Esophagus muscularis mucosa (tissue), 3 donors: ENCODE measurements around the gene ICE2.

Experiments
- CTCF ChIP-seq, 3 experiments: fragments of 200-600 bp in 2 of 3; fragments of 450-650 bp in 1 of 3; sonication (generic) in 2 of 3; IDR thresholded peaks; one replicate each; pipeline ENCODE4 v1.5.1; 2017 to 2019; ENCODE audit warnings: antibody characterized with exemption in 3 of 3, mild to moderate bottlenecking in 2 of 3, moderate library complexity in 1 of 3
- POLR2A ChIP-seq: fragments of 450-650 bp; IDR thresholded peaks from one replicate; pipeline ENCODE4 v1.6.1; 2017; ENCODE audit warnings: antibody characterized with exemption, moderate library complexity, mild to moderate bottlenecking, low read depth

GRCh38 chr15:60442031-60442650 lies 36.8 kb downstream of the ICE2 start:
- TF ChIP-seq POLR2A (no peak), CTCF (IDR thresholded peaks at IDR 0.05) (no peak)
